Spinal cord (tissue), 10 donors: ENCODE data around the gene OR2J1. TPM values are rescaled to one million over a fixed set of nuclear protein-coding genes. Genes with fewer than 3 reads are reported as not detected.
A peak's percentile ranks its signal among the peaks of the same experiment; 100 is the strongest.

Experiments
- DNase-seq, 6 donors: peaks; one replicate each; pipeline versions ENCODE4 v3.0.0 to v3.0.0-alpha.2; 2013 to 2015; ENCODE audit warnings: low spot score in 6 of 6, low read depth in 4 of 6
- H3K27ac ChIP-seq: one replicate; pipeline ENCODE4 v1.5.1; 2013; ENCODE audit warnings: low read depth, low read length, control low read depth
- H3K27me3 ChIP-seq: one replicate; pipeline ENCODE4 v1.6.1; 2013; ENCODE audit warnings: low read length; ENCODE audit not compliant: control insufficient read depth, insufficient read depth
- H3K36me3 ChIP-seq: one replicate; pipeline ENCODE4 v1.6.1; 2013; ENCODE audit warnings: low read length; ENCODE audit not compliant: control insufficient read depth, insufficient read depth
- H3K4me1 ChIP-seq: one replicate; pipeline ENCODE4 v1.6.1; 2013; ENCODE audit warnings: low read length; ENCODE audit not compliant: control insufficient read depth, insufficient read depth
- H3K4me3 ChIP-seq: one replicate; pipeline ENCODE4 v1.5.1; 2013; ENCODE audit warnings: low read depth, low read length, control low read depth
- H3K9me3 ChIP-seq: one replicate; pipeline ENCODE4 v1.6.1; 2013; ENCODE audit warnings: low read length; ENCODE audit not compliant: control insufficient read depth, insufficient read depth
- WGBS: methylation state at CpG from one replicate; pipeline ENCODE4 v1.1.5; 2013; ENCODE audit warnings: missing lambda C conversion rate; ENCODE audit not compliant: insufficient coverage; 5-methylcytosine and 5-hydroxymethylcytosine counted together
- long read RNA-seq, 4 donors: transcript quantifications; one replicate each; lab custom pipeline, GENCODE V29; 2026
- polyA plus RNA-seq, 2 donors: library from polyadenylated mRNA; unstranded; fragments of 120-200 nt; gene quantifications; one replicate each; pipeline ENCODE4 v1.2.1, GENCODE V29; 2013; ENCODE audit not compliant: insufficient read length in 2 of 2
- total RNA-seq, 2 donors: library from RNA; depleted of rRNA in 1 of 2; stranded (reverse); fragments of 120-200 nt in 1 of 2; fragments of >200 nt in 1 of 2; gene quantifications; one replicate each; pipeline versions ENCODE4 v1.2.3 to v1.2.4, GENCODE V29; 2013 to 2014
- donor health status: healthy.

OR2J1 gene
- not detected for total RNA-seq
- not detected for polyA plus RNA-seq
- long read RNA-seq, donor 1 = 0 reads
- long read RNA-seq, donor 2 = 0 reads
- long read RNA-seq, donor 3 = 0 reads
- long read RNA-seq, donor 4 = 0 reads

GRCh38 chr6:29099190-29099589 is at the start of gene OR2J1:
OR2J1 (plus strand) TSS chr6:29099490; CDS start chr6:29100943, 1,453 bp downstream.
- Histone ChIP-seq H3K4me1 (no peaks in the 10 kb centered on the region), H3K9me3 (no peaks in the 10 kb centered on the region), H3K36me3 (no peaks in the 10 kb centered on the region), H3K27ac (no peak within 1 kb of the TSS), H3K27me3 (no peaks in the 10 kb centered on the region), H3K4me3 (no peak within 1 kb of the TSS)
- WGBS = no CpG with 5 or more reads among the region's 3 CpGs
- no peak for DNase-seq

- no CpG with 5 or more reads among the region's 3 CpGs for WGBS
- H3K27me3 ChIP-seq = no peaks in the 10 kb centered on the region
- H3K27ac ChIP-seq = no peak overlapping the region
- no peak overlapping the region for H3K4me3 ChIP-seq
- no peaks in the 10 kb centered on the region for H3K36me3 ChIP-seq
- DNase-seq = no peak
- no peaks in the 10 kb centered on the region for H3K4me1 ChIP-seq
- peaks cover 2% of the 10 kb centered on the region for H3K9me3 ChIP-seq
Measured at GRCh38 chr6:29051680-29052079, 47.6 kb upstream of the OR2J1 start.

- H3K4me1 ChIP-seq = no peaks in the 10 kb centered on the region
- H3K27me3 ChIP-seq = no peaks in the 10 kb centered on the region
- peak in 1 of 6 donors; percentile 0 for DNase-seq
- no peak overlapping the region for H3K4me3 ChIP-seq
- H3K9me3 ChIP-seq = no peaks in the 10 kb centered on the region
- 30% methylated on average over 6 of the region's 9 CpGs for WGBS
- H3K27ac ChIP-seq = no peak overlapping the region
- H3K36me3 ChIP-seq = no peaks in the 10 kb centered on the region
Measured at GRCh38 chr6:29071831-29072723, 27.2 kb upstream of the OR2J1 start.

- Histone ChIP-seq H3K27ac (no peak overlapping the region), H3K27me3 (no peaks in the 10 kb centered on the region), H3K4me1 (no peaks in the 10 kb centered on the region), H3K9me3 (no peaks in the 10 kb centered on the region), H3K4me3 (no peak overlapping the region), H3K36me3 (no peaks in the 10 kb centered on the region)
- no peak for DNase-seq
- no CpG with 5 or more reads among the region's 1 CpG for WGBS
Measured at GRCh38 chr6:29079203-29079602, 20.1 kb upstream of the OR2J1 start.

GRCh38 chr6:29081312-29081711 is 18.0 kb upstream of the OR2J1 start:
- no peak overlapping the region for H3K4me3 ChIP-seq
- no peak for DNase-seq
- no peak overlapping the region for H3K27ac ChIP-seq
- H3K36me3 ChIP-seq = no peaks in the 10 kb centered on the region
- H3K4me1 ChIP-seq = no peaks in the 10 kb centered on the region
- H3K9me3 ChIP-seq = no peaks in the 10 kb centered on the region
- no peaks in the 10 kb centered on the region for H3K27me3 ChIP-seq

- Histone ChIP-seq H3K36me3 (no peaks in the 10 kb centered on the region), H3K4me1 (no peaks in the 10 kb centered on the region), H3K27me3 (no peaks in the 10 kb centered on the region), H3K27ac (no peak overlapping the region), H3K4me3 (no peak overlapping the region), H3K9me3 (no peaks in the 10 kb centered on the region)
- WGBS = 89% methylated on average over 11 of the region's 15 CpGs
- no peak for DNase-seq
Measured at GRCh38 chr6:29082457-29082856, 16.8 kb upstream of the OR2J1 start.

- no peaks in the 10 kb centered on the region for H3K27me3 ChIP-seq
- no peak within 1 kb of the TSS for H3K27ac ChIP-seq
- no peaks in the 10 kb centered on the region for H3K4me1 ChIP-seq
- no peaks in the 10 kb centered on the region for H3K9me3 ChIP-seq
- no peak for DNase-seq
- no peak within 1 kb of the TSS for H3K4me3 ChIP-seq
- no CpG with 5 or more reads among the region's 1 CpG for WGBS
- no peaks in the 10 kb centered on the region for H3K36me3 ChIP-seq
Measured at GRCh38 chr6:29087213-29087612, 12.1 kb upstream of the OR2J1 start, which contains the start of gene OR2B3. OR2B3 (minus strand) TSS chr6:29087313; CDS start chr6:29087248, 65 bp downstream.

- no peak for DNase-seq
- 100% methylated on average over 1 of the region's 3 CpGs for WGBS
Measured at GRCh38 chr6:29092957-29093356, 6.3 kb upstream of the OR2J1 start.

GRCh38 chr6:29097803-29098202 is 1.5 kb upstream of the OR2J1 start:
- H3K36me3 ChIP-seq = no peaks in the 10 kb centered on the region
- H3K27me3 ChIP-seq = no peaks in the 10 kb centered on the region
- DNase-seq = no peak
- no peaks in the 10 kb centered on the region for H3K9me3 ChIP-seq
- H3K4me1 ChIP-seq = no peaks in the 10 kb centered on the region
- no CpG with 5 or more reads among the region's 1 CpG for WGBS
- no peak overlapping the region for H3K27ac ChIP-seq
- no peak overlapping the region for H3K4me3 ChIP-seq

More at GRCh38 chr6:29092957-29093356, 6.3 kb upstream of the OR2J1 start:
- Histone ChIP-seq H3K27ac (no peak overlapping the region), H3K36me3 (no peaks in the 10 kb centered on the region), H3K4me3 (no peak overlapping the region), H3K9me3 (no peaks in the 10 kb centered on the region), H3K27me3 (no peaks in the 10 kb centered on the region), H3K4me1 (no peaks in the 10 kb centered on the region)

GRCh38 chr6:29107758-29108157 is 8.5 kb downstream of the OR2J1 start, which contains the start of gene OR2J3:
OR2J3 (plus strand) TSS chr6:29108058; CDS start chr6:29111891, 3,833 bp downstream.
- WGBS = 36% methylated on average over 1 of the region's 1 CpG
- Histone ChIP-seq H3K9me3 (no peaks in the 10 kb centered on the region), H3K4me3 (no peak within 1 kb of the TSS), H3K36me3 (no peaks in the 10 kb centered on the region), H3K27ac (no peak within 1 kb of the TSS), H3K27me3 (no peaks in the 10 kb centered on the region), H3K4me1 (no peaks in the 10 kb centered on the region)
- no peak for DNase-seq
